ENCODE results near the gene SLC4A1.

SLC4A1 gene

GRCh38 chr17:44283344-44284023 is 15.5 kb upstream of the SLC4A1 start:
- no peak for DNase-seq

DNA sequence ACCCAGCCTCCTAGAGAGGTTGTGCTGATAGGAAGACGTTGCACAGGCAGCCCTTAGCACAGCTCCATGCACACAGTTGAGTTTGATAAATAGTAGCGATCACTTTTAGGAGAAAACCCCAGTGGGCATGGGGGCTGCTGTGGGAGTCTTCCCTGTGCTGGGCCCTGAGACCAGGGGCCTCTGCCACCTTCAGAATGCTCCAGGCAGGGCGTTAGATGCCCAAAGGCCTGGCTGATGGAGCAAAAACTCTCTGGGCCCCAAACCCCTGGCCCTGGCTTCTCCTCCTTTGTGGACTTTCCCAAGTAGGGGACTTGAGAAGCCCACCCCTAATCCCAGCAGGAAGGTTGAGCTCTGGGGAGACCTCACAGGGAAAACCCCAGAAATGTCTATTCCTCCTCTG is 14.3 kb upstream of the SLC4A1 start:
- no peak for DNase-seq

DNA sequence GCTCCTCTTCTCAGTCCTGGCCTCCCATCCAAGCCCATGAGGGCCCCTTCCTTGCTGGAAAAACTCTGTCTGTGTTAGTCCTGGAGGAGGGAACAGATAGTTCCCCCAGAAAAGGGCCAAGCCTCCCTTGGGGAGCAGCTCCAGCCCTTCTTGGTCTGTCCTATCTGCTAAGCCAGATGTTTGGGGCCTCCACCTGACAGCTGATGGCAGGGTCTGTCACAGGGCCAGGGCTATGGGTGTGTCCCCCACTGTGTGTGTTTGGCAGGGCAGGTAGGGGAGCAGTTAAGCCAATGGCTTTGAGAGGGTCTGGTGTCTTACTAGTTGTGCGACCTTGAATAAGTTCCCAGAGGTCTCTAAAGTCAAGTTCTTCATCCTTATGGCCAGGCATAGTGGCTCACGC is 13.6 kb upstream of the SLC4A1 start:
- no peak for DNase-seq

GRCh38 chr17:44280392-44280937 is 12.5 kb upstream of the SLC4A1 start:
- DNase-seq: no peak

GRCh38 chr17:44279666-44280391 is 11.9 kb upstream of the SLC4A1 start:
- DNase-seq: peak; percentile 68

DNA sequence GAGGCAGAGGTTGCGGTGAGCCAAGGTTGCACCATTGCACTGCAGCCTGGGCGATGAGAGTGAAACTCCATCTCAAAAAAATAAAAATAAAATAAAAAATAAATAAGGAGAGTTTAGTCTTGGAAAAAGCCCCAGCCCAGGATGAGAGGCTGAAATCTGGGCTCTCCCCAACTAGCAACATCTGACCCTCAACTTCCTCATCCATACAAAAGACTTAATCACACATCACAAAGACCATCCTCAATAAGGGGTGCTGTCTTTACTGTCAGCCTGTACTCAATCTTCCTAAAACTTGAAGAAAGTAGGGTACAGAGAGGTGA is 11.4 kb upstream of the SLC4A1 start:
- DNase-seq: no peak

- no peak for DNase-seq
Observed at GRCh38 chr17:44277976-44278375, 10.0 kb upstream of the SLC4A1 start.

DNA sequence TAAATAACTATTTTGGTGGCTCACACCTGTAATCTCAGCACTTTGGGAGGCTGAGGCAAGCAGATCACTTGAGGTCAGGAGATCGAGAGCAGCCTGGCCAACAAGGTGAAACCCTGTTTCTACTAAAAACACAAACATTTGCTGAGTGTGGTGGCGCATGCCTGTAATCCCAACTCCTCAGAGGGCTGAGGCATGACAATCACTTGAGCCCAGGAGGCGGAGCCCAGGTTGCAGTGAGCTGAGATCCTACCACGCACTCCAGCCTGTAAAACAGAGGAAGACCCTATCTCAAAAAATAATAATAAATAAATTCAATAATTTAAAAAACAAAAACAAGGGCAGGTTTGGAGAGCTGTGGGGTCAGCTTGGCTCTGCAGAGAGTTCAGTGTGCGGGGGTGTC is 5.7 kb upstream of the SLC4A1 start:
- DNase-seq: no peak

DNA sequence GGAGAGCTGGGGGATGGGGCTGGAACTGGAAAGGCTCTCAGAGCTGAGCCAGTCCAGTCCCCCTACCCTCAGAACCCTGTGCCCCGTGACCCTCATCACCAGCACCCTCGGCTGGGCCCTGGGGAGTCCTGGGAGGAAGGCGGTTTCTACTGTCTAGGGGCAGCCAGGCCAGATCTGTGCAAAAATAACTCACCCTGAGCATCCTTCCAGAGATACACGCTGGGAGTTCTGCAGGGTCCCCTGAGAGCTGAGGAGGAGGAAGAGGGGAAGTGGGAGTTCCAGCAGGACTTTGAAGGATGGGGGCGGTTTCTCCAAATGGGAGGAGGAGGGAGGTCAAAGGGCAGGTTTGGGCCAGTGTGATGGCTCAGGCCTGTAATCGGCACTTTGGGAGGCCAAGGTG is 5.0 kb upstream of the SLC4A1 start:
- DNase-seq: no peak

DNA sequence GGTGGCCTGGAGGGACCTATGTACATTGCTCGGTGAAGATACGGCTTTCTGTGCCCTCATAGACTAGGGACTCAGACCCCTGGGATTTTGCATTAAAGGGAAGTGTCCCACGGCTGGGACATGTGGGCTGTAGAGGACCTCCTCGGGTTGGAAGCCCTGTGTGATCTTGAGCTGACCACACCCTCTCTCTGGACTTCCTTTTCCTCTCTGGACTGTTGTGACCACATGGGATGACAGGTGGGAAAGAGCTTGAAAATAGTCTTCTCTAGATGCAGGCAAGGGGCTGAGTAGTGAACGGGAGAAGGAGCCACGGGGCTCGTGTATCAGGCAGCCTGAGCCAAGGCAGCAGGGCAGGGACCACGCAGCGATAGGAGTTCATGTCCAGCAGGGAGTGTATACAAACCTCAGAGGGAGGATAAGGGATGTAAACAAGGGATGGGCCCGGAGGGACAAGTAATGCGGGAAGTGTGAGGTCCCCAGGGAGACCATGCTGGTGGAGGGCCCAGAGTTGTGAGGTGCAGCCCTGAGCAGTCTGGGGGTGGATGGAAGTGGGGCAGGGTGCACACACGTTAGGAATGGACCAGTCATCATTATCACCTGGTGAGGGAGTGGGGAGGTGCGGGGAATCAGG is 4.5 kb upstream of the SLC4A1 start:
- DNase-seq: no peak

- DNase-seq: no peak
Observed at GRCh38 chr17:44269535-44270240, 1.8 kb upstream of the SLC4A1 start.

- DNase-seq: no peak
Observed at GRCh38 chr17:44268709-44269534, 987 bp upstream of the SLC4A1 start.

- DNase-seq: no peak
Observed at GRCh38 chr17:44267165-44267455, 825 bp downstream of the SLC4A1 start.

DNA sequence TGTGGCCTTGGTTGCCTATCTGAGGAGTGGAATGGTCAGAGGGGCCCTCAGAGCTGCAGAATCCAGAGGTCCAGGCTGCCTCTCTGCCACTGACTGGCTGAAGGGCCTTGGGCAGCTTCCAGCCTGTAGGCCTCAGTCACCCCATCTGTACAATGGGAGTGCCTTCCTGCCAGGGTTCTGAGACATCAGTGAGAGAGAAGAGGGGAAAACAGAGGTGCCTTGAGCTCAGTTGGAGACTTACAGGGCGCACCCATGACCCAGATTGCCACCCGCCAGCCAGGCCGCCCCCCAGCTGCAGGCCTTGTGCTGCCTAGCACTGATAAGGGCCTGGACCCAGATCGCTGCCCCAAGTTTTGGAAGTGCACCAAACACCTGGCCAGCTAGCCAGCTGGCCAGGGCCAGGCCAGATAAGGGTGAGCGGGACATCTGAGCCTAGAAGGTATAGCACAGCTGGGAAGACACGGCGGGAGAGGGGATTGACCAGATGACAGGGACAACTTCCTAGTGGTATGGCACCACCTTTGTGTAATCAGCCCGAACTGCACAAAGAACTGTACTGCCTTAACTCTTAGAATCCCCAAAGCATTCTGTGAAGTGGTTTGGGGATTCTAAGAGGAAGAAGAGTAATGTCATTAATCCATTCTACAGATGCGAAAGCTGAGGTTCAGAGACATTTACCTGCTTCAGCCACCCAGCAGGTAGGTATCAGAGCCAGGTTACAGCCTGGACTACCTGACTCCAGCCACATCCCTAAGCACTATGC is 1.4 kb downstream of the SLC4A1 start:
- no peak for DNase-seq

GRCh38 chr17:44263345-44263902 is 4.5 kb downstream of the SLC4A1 start:
- DNase-seq: no peak

DNA sequence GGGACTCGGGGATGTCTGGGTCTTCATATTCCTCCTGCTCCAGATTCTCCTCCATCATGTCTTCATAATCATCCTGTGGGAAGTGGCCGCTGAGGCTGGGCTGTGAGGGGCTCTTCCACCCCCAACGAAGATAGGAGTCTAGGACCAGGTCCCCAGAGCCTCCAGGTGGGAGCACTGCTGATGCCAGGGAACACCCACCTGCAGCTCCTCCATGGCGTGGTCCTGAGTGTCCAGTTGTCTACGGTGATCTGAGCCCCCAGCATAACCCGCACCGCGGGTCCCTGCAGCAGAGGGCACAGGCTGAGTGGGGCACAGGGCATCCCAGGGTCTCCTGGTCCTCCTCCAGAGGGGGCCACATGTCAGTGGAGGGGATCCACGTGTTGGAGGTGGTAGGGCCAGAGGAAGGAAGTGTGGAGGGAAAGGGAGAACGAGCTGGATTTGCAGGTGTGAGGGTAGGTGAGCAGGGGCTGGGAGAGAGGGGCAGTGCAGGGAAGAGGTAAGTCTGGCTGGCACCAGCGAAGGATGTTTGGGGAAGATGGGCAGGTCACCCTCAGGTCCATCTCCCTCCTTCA is 5.2 kb downstream of the SLC4A1 start:
- DNase-seq: no peak

GRCh38 chr17:44260296-44260695 is 7.6 kb downstream of the SLC4A1 start:
- DNase-seq: no peak

GRCh38 chr17:44258811-44259351 is 9.1 kb downstream of the SLC4A1 start:
- no peak for DNase-seq

DNA sequence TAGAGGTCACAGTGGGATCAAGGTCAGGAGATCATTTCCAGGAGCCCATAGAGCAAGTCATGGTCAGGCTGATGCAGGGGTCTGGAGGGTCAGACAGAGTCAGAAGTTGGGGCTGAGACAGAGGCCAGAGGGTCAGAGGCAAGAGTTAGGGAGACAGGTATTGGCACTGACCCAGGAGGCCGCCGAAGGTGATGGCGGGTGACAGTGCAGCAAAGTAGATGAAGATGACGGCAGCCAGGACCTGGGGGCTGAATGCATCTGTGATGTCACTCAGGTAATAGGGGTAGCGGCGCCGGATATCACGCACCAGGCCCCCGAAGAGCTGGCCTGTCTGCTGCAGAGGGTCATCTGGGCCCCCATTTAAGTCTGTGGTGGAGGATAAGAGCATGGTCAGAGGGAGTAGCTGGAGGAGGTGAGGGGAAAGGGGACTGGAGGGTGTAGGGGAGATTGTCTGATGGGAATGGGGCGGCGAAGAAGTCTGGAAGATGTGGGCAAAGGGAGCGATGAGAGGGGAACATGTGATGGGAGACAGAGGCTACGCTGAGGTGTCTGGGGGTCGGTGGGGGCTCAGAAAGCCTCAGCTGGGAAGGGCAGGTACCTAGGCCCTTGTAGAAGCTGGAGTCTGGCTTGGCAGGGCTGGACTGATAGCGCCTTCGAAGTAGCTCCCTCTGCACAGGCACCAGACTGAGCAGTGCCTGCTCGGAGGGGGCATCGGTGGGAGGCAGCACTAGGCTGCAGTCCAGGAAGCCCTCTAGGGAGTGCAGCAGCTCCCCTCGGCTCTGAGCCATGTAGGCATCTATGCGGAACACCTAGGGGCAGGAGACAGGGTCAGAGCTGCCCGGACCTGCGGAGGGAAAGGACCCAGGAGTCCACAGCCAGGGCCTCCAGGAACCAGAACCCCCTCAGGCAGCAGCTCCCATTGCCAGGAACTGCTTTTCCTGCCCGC is 9.8 kb downstream of the SLC4A1 start:
- DNase-seq: no peak

DNA sequence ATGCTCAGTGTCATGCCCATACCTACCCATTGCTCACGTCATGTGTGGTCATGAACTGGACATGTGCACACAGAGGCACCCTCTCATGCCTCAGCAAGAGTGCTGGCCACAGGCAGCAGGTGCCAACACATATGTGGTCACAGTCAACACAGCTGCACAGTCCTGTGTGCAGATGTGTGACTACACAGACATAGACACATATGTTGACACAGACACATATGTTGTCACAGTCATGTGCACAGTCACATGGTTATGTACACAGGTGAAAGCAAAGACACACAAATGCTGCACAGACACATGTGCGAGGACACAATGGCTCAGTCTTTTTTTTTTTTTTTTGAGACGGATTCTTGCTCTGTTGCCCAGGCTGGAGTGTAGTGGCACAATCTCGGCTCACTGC is 11.3 kb downstream of the SLC4A1 start:
- no peak for DNase-seq
